K562 (cell line): ENCODE results near the gene RNU2-63P. TPM values are rescaled to one million over a fixed set of nuclear protein-coding genes. Genes with fewer than 3 reads are reported as not detected.
A peak's percentile ranks its signal among the peaks of the same experiment; 100 is the strongest.

ENCODE experiments used
- ATF1 ChIP-seq, 2 experiments: fragments of 450-650 bp in 1 of 2; IDR thresholded peaks; 2 replicates each; pipeline ENCODE4 v1.6.1; 2016; ENCODE audit warnings: missing compliant biosample characterization in 1 of 2, missing genetic modification characterization in 1 of 2
- HDAC6 ChIP-seq: IDR thresholded peaks from 2 replicates; pipeline ENCODE4 v1.6.1; 2012; ENCODE audit warnings: low read depth, mild to moderate bottlenecking, control low read depth, inconsistent platforms, low read length, moderate library complexity
- HINFP ChIP-seq: fragments of 450-650 bp; conservative IDR thresholded peaks from 2 replicates; pipeline ENCODE4 v1.6.1; 2016; ENCODE audit warnings: missing genetic modification characterization, low read depth, mild to moderate bottlenecking, control low read depth, missing compliant biosample characterization
- JUN ChIP-seq, 2 experiments: sonication (generic) in 1 of 2; formaldehyde crosslinking in 1 of 2; IDR thresholded peaks; 2 replicates each; pipeline versions ENCODE4 v1.6.1 to v1.8.0; 2012 to 2022; ENCODE audit warnings: borderline replicate concordance in 2 of 2, mild to moderate bottlenecking in 2 of 2, improper control_type of control experiment in 1 of 2, low read depth in 1 of 2, low read length in 1 of 2, missing genetic modification reagents in 1 of 2
- MECOM ChIP-seq: fragments of 250-450 bp; sonication (Bioruptor Pico); IDR thresholded peaks from 2 replicates; pipeline ENCODE4 v1.8.0; 2022; ENCODE audit warnings: inconsistent platforms
- SRSF3 ChIP-seq: fragments of 200-400 bp; formaldehyde crosslinking; IDR thresholded peaks from 2 replicates; pipeline ENCODE4 v1.6.1; 2016; ENCODE audit warnings: mild to moderate bottlenecking, low read length, moderate library complexity; ENCODE audit not compliant: insufficient read depth
- ZBTB12 ChIP-seq: fragments of 250-450 bp; sonication (Bioruptor Pico); IDR thresholded peaks from 2 replicates; pipeline ENCODE4 v1.4.0; 2020
- ZBTB34 ChIP-seq: fragments of 250-450 bp; sonication (Bioruptor Pico); IDR thresholded peaks from 2 replicates; pipeline ENCODE4 v1.8.0; 2021; ENCODE audit warnings: mild to moderate bottlenecking, moderate library complexity
- ZNF311 ChIP-seq: fragments of 250-450 bp; sonication (Bioruptor Pico); IDR thresholded peaks from 2 replicates; pipeline ENCODE4 v1.4.0; 2020; ENCODE audit warnings: mild to moderate bottlenecking, moderate library complexity
- ZNF609 ChIP-seq: sonication (generic); formaldehyde crosslinking; IDR thresholded peaks from 2 replicates; pipeline ENCODE4 v1.8.1; 2023; ENCODE audit warnings: missing genetic modification reagents, mild to moderate bottlenecking, borderline replicate concordance
- ZNF785 ChIP-seq: fragments of 250-450 bp; sonication (Bioruptor Pico); IDR thresholded peaks from 2 replicates; pipeline ENCODE4 v1.4.0; 2020; ENCODE audit warnings: mild to moderate bottlenecking
- polyA plus RNA-seq, 8 experiments: library from polyadenylated mRNA; depleted of rRNA in 4 of 8; stranded (reverse) in 5 of 8; unstranded in 3 of 8; fragments of >200 nt; fragmentation: Nextera tagmentation in 2 of 8; fragmentation: Illumina TruSeq in 1 of 8; extraction: Ambion mirVana in 2 of 8; extraction: Trizol in 1 of 8; gene quantifications; 2 replicates each; pipeline versions ENCODE4 v1.2.1 to v1.2.3, GENCODE V29; 2011 to 2014; ENCODE audit warnings: inconsistent platforms in 1 of 8, missing spikeins in 1 of 8
- total RNA-seq, 7 experiments: library from RNA; depleted of rRNA in 6 of 7; stranded (reverse); fragments of >200 nt in 6 of 7; fragmentation: Illumina TruSeq in 2 of 7; extraction: Trizol in 2 of 7; gene quantifications; 2 replicates each; pipeline versions ENCODE4 v1.2.1 to v1.2.3, GENCODE V29; 2011 to 2021; ENCODE audit warnings: low replicate concordance in 1 of 7
- TF ChIP-seq, protein P1 (sequence below): fragments of 450-650 bp; IDR thresholded peaks from 2 replicates; pipeline ENCODE4 v1.6.1; 2016; ENCODE audit warnings: borderline replicate concordance
- TF ChIP-seq, protein P2 (sequence below): sonication (generic); formaldehyde crosslinking; IDR thresholded peaks from 2 replicates; pipeline ENCODE4 v1.9.0; 2022; ENCODE audit warnings: mild to moderate bottlenecking, missing genetic modification reagents

Gene RNU2-63P
- total and polyA plus RNA-seq, 9 of the 15 experiments (the other 6 are each of a cell fraction or from before 2014, with no cell fraction given) = 5.8 to 253 (median 169) TPM; not detected in 4

DNA sequence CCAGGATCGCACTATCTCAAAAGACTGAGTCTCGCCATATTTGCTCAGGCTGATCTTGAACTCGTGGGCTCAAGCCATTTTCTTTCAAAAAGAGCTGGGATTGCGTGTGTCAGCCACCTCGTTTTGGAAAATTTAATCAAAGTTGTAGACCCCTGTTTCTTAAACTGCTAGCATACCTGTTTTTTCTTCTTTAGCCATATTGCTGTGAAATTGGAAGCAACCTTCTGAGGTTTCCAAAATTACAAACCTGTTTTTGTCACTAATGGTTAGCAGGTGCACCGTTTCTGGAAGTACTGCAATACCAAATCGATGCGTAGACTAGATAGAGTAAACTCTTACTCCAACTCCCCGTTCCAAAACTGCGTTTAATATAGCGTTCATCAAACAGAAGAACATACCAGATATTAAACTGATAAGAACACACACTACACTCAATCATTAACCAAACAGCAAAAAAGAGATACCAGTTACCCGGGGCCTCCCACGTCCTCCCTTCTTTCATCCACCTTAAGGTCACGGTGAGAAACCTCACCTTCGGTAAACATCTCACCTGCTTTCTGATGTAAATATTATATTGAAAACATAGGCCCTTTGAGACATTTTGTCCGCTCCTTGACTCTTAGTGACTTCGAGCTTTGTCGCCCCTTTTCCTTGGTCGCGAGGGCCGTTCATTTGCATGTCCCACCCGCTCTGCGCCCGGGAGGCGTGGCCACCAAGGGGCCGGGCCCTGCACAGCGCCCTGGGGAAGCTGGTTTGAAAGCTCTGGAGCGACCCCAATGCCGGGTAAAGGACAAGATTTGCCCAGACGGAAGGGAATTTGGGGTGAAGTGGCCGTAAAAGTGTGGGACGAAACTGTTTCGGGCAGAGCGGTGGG is at the start of gene RNU2-63P (continued):
- TF ChIP-seq, protein P1, sequence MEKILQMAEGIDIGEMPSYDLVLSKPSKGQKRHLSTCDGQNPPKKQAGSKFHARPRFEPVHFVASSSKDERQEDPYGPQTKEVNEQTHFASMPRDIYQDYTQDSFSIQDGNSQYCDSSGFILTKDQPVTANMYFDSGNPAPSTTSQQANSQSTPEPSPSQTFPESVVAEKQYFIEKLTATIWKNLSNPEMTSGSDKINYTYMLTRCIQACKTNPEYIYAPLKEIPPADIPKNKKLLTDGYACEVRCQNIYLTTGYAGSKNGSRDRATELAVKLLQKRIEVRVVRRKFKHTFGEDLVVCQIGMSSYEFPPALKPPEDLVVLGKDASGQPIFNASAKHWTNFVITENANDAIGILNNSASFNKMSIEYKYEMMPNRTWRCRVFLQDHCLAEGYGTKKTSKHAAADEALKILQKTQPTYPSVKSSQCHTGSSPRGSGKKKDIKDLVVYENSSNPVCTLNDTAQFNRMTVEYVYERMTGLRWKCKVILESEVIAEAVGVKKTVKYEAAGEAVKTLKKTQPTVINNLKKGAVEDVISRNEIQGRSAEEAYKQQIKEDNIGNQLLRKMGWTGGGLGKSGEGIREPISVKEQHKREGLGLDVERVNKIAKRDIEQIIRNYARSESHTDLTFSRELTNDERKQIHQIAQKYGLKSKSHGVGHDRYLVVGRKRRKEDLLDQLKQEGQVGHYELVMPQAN = no peak
- TF ChIP-seq JUN (IDR thresholded peaks at IDR 0.05; ENCODE audit: borderline replicate concordance, low read depth, low read length) (no peak), JUN (CRISPR knock-in tag; IDR thresholded peaks at IDR 0.05; ENCODE audit: borderline replicate concordance) (no peak), ATF1 (CRISPR knock-in tag; IDR thresholded peaks at IDR 0.05) (no peak), ATF1 (tag; IDR thresholded peaks at IDR 0.05) (peak; percentile 57), HINFP (no peak), MECOM (CRISPR knock-in tag) (no peak), ZNF785 (no peak), ZNF311 (CRISPR knock-in tag) (no peak), ZBTB12 (CRISPR knock-in tag) (no peak), ZBTB34 (CRISPR knock-in tag) (peak; percentile 69; the same call in 1 of the 2 replicates), HDAC6 (no peak), SRSF3 (no peak), ZNF609 (CRISPR knock-in tag) (peak; percentile 83; the same call in 1 of the 2 replicates)
- TF ChIP-seq, protein P2, sequence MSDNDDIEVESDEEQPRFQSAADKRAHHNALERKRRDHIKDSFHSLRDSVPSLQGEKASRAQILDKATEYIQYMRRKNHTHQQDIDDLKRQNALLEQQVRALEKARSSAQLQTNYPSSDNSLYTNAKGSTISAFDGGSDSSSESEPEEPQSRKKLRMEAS (CRISPR knock-in tag) = no peak; the same call in 1 of the 2 replicates
